Liver (tissue), 9 donors: ENCODE results near the gene TBL1XR1. TPM values are rescaled to one million over a fixed set of nuclear protein-coding genes. Genes with fewer than 3 reads are reported as not detected.

ENCODE experiments used
- DNase-seq: peaks from one replicate; pipeline ENCODE4 v3.0.0-alpha.2; 2017; ENCODE audit warnings: low spot score
- H3K27ac ChIP-seq, 2 donors: one replicate each; pipeline ENCODE4 v1.7.0; 2013; ENCODE audit warnings: inconsistent platforms in 2 of 2, low read length in 2 of 2, control low read depth in 1 of 2, low read depth in 1 of 2, mild to moderate bottlenecking in 1 of 2
- H3K27me3 ChIP-seq, 4 donors: one replicate each; pipeline versions ENCODE4 v1.6.1 to v1.7.0; 2013; ENCODE audit warnings: low read length in 3 of 4, inconsistent platforms in 1 of 4, mild to moderate bottlenecking in 1 of 4, moderate library complexity in 1 of 4; ENCODE audit not compliant: control insufficient read depth in 4 of 4, insufficient read depth in 4 of 4
- H3K36me3 ChIP-seq, 4 donors: one replicate each; pipeline versions ENCODE4 v1.6.1 to v1.7.0; 2013; ENCODE audit warnings: low read length in 3 of 4, mild to moderate bottlenecking in 3 of 4, low read depth in 1 of 4, moderate library complexity in 1 of 4; ENCODE audit not compliant: control insufficient read depth in 4 of 4, insufficient read depth in 3 of 4
- H3K4me1 ChIP-seq, 4 donors: one replicate each; pipeline versions ENCODE4 v1.6.1 to v1.7.0; 2013; ENCODE audit warnings: low read length in 3 of 4, mild to moderate bottlenecking in 3 of 4, moderate library complexity in 1 of 4; ENCODE audit not compliant: control insufficient read depth in 4 of 4, insufficient read depth in 4 of 4
- H3K4me3 ChIP-seq, 3 donors: one replicate each; pipeline versions ENCODE4 v1.6.1 to v1.7.0; 2013; ENCODE audit warnings: low read length in 3 of 3, control low read depth in 1 of 3, low read depth in 1 of 3, mild to moderate bottlenecking in 1 of 3
- H3K9ac ChIP-seq, 2 donors: one replicate each; pipeline ENCODE4 v1.7.0; 2013; ENCODE audit warnings: low read length in 2 of 2, mild to moderate bottlenecking in 2 of 2, moderate library complexity in 2 of 2, control low read depth in 1 of 2, low read depth in 1 of 2
- H3K9me3 ChIP-seq, 4 donors: one replicate each; pipeline versions ENCODE4 v1.6.1 to v1.7.0; 2013; ENCODE audit warnings: low read length in 3 of 4; ENCODE audit not compliant: control insufficient read depth in 4 of 4
- ATF3 ChIP-seq: IDR thresholded peaks from 2 replicates; pipeline ENCODE4 v1.6.1; 2016; ENCODE audit warnings: antibody characterized with exemption
- CTCF ChIP-seq: fragments of 150-350 bp; IDR thresholded peaks from 2 replicates; pipeline ENCODE4 v1.5.1; 2017; ENCODE audit warnings: improper control_type of control experiment, low read depth, low read length; ENCODE audit not compliant: missing input control
- EGR1 ChIP-seq, 2 donors: IDR thresholded peaks; 2 replicates each; pipeline ENCODE4 v1.6.1; 2016 to 2018; ENCODE audit warnings: antibody characterized with exemption in 2 of 2, low read depth in 2 of 2
- FOXA1 ChIP-seq: IDR thresholded peaks from 2 replicates; pipeline ENCODE4 v1.6.1; 2016; ENCODE audit warnings: antibody characterized with exemption
- FOXA2 ChIP-seq: IDR thresholded peaks from 2 replicates; pipeline ENCODE4 v1.6.1; 2016; ENCODE audit warnings: antibody characterized with exemption
- GABPA ChIP-seq, 2 donors: IDR thresholded peaks in 1 of 2; conservative IDR thresholded peaks in 1 of 2; 2 replicates each; pipeline ENCODE4 v1.6.1; 2016; ENCODE audit warnings: antibody characterized with exemption in 2 of 2, mild to moderate bottlenecking in 1 of 2, moderate library complexity in 1 of 2
- HNF4A ChIP-seq, 2 donors: conservative IDR thresholded peaks; 2 replicates each; pipeline ENCODE4 v1.6.1; 2016; ENCODE audit warnings: antibody characterized with exemption in 2 of 2, mild to moderate bottlenecking in 2 of 2
- HNF4G ChIP-seq: IDR thresholded peaks from 2 replicates; pipeline ENCODE4 v1.6.1; 2016; ENCODE audit warnings: antibody characterized with exemption
- JUND ChIP-seq, 2 donors: IDR thresholded peaks; 2 replicates each; pipeline ENCODE4 v1.6.1; 2016; ENCODE audit warnings: antibody characterized with exemption in 2 of 2
- MAX ChIP-seq: IDR thresholded peaks from 2 replicates; pipeline ENCODE4 v1.6.1; 2016; ENCODE audit warnings: antibody characterized with exemption
- NR2F2 ChIP-seq: IDR thresholded peaks from 2 replicates; pipeline ENCODE4 v1.6.1; 2016; ENCODE audit warnings: antibody characterized with exemption
- RAD21 ChIP-seq, 2 donors: IDR thresholded peaks; 2 replicates each; pipeline ENCODE4 v1.6.1; 2016; ENCODE audit warnings: antibody characterized with exemption in 2 of 2, mild to moderate bottlenecking in 2 of 2
- SP1 ChIP-seq: IDR thresholded peaks from 2 replicates; pipeline ENCODE4 v1.6.1; 2018; ENCODE audit warnings: antibody characterized with exemption, mild to moderate bottlenecking
- TAF1 ChIP-seq: conservative IDR thresholded peaks from 2 replicates; pipeline ENCODE4 v1.6.1; 2016; ENCODE audit warnings: antibody characterized with exemption, mild to moderate bottlenecking
- YY1 ChIP-seq: IDR thresholded peaks from 2 replicates; pipeline ENCODE4 v1.6.1; 2016; ENCODE audit warnings: antibody characterized with exemption, mild to moderate bottlenecking
- WGBS: extraction: QIAGEN DNeasy Blood & Tissue Kit; methylation state at CpG from one replicate; pipeline ENCODE4 v1.1.7; 2013; 5-methylcytosine and 5-hydroxymethylcytosine counted together
- polyA plus RNA-seq, 2 donors: library from polyadenylated mRNA; stranded (reverse) in 1 of 2; unstranded in 1 of 2; fragments of 200-250 nt in 1 of 2; fragments of >200 nt in 1 of 2; fragmentation: Nextera tagmentation in 1 of 2; extraction: Ambion mirVana in 1 of 2; gene quantifications; one replicate each; pipeline versions ENCODE4 v1.2.1 to v1.2.3, GENCODE V29; 2013 to 2015
- total RNA-seq, 2 donors: library from RNA; depleted of rRNA; stranded (reverse); fragments of >200 nt; gene quantifications; one replicate each; pipeline ENCODE4 v1.2.3, GENCODE V29; 2014
- donor health status: healthy.
- donor health status: healthy.
- donor health status: healthy.
- donor health status: healthy.
- donor health status: healthy.

Gene TBL1XR1
- total and polyA plus RNA-seq, 4 donors, result 10.3 to 65.9 (median 33.2) TPM

- no peaks in the 10 kb centered on the region for H3K27me3 ChIP-seq
- no peak overlapping the region for H3K27ac ChIP-seq
- WGBS, result 36% methylated on average over 2 of the region's 2 CpGs
These were observed 156.1 kb downstream of the TBL1XR1 start for GRCh38 chr3:177041021-177041729.

GRCh38 chr3:177039490-177040274, 157.6 kb downstream of the TBL1XR1 start:
- Histone ChIP-seq H3K27ac (no peak overlapping the region), H3K27me3 (no peaks in the 10 kb centered on the region), H3K4me1 (peaks cover 0 to 5% (median 2%) of the 10 kb centered on the region in 4 donors), H3K9ac (no peak overlapping the region), H3K9me3 (no peaks in the 10 kb centered on the region), H3K4me3 (no peak overlapping the region), H3K36me3 (peaks cover 3 to 16% (median 11%) of the 10 kb centered on the region in 4 donors)
- WGBS, result 98% methylated on average over 4 of the region's 4 CpGs
- no peak for DNase-seq
- no peak for TF ChIP-seq EGR1 (IDR thresholded peaks at IDR 0.05; ENCODE audit: low read depth in 2 of 2)
- TF ChIP-seq HNF4A (conservative IDR thresholded peaks at IDR 0.05), result no peak
- TF ChIP-seq CTCF, result no peak
- no peak for TF ChIP-seq SP1
- TF ChIP-seq HNF4G, result no peak
- no peak for TF ChIP-seq GABPA (IDR thresholded peaks at IDR 0.05 in 1 of 2, conservative IDR thresholded peaks at IDR 0.05 in 1 of 2)
- no peak for TF ChIP-seq YY1
- no peak for TF ChIP-seq FOXA1
- TF ChIP-seq FOXA2, result no peak
- no peak for TF ChIP-seq TAF1

More at GRCh38 chr3:177041021-177041729, 156.1 kb downstream of the TBL1XR1 start:
- H3K4me1 ChIP-seq, result peaks cover 0 to 5% (median 2%) of the 10 kb centered on the region in 4 donors
- H3K9me3 ChIP-seq, result no peaks in the 10 kb centered on the region
- TF ChIP-seq RAD21 (IDR thresholded peaks at IDR 0.05), result peak in 1 of 2 donors; percentile 18
- no peak for TF ChIP-seq ATF3
- H3K4me3 ChIP-seq, result no peak overlapping the region
- no peak overlapping the region for H3K9ac ChIP-seq
- no peak for DNase-seq
- H3K36me3 ChIP-seq, result peaks cover 3 to 24% (median 17%) of the 10 kb centered on the region in 4 donors

- Histone ChIP-seq H3K9me3 (no peaks in the 10 kb centered on the region), H3K4me1 (peaks cover 0 to 5% (median 2%) of the 10 kb centered on the region in 4 donors), H3K27me3 (no peaks in the 10 kb centered on the region), H3K4me3 (no peak overlapping the region), H3K9ac (no peak overlapping the region), H3K36me3 (peaks cover 3 to 23% (median 18%) of the 10 kb centered on the region in 4 donors), H3K27ac (no peak overlapping the region)
- no peak for DNase-seq
- WGBS, result 88% methylated on average over 4 of the region's 4 CpGs
- TF ChIP-seq MAX (no peak), JUND (IDR thresholded peaks at IDR 0.05) (no peak), NR2F2 (no peak), FOXA2 (no peak)
These were observed 160.0 kb downstream of the TBL1XR1 start for GRCh38 chr3:177037241-177037640.
